Retina (tissue), 1 donor: ENCODE results near the gene CNIH3.

Source experiments
- DNase-seq: peaks from one replicate; pipeline ENCODE4 v3.0.0-alpha.2; 2016

Gene CNIH3

DNA sequence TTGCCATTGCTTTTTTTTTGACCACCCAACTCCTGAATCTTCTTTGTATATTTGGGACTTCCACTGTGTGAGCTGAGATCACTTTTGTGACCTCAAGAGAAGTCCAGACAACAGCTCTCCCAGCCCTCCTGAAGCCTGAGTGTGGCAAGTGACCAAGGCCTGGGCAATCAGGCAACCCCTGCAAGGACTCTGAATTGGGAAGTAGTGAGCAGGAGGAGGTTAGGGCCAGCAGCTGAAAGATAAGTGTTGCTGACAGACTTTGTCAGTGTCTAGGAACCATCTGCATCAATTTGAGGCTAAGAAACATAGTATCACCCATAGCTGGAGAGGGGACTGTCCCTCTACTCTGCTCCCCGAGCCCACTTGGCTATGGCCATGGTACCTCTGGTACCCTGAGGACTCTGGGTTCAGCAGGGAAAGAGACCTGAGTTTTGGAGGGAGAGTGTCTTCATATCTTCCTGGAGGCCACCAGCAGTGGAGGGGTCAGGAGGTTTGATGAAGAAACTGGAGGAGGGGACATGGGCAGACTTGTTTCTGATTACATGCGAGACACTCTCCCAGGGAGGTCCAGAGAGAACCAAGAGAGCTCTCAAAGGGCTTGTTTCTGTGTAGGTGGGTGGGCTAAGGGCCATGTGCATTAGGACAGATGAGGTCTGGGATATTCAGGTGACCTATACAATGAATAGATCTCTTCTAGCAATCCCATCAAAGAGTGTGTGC, 166.3 kb downstream of the CNIH3 start:
- DNase-seq = no peak

DNA sequence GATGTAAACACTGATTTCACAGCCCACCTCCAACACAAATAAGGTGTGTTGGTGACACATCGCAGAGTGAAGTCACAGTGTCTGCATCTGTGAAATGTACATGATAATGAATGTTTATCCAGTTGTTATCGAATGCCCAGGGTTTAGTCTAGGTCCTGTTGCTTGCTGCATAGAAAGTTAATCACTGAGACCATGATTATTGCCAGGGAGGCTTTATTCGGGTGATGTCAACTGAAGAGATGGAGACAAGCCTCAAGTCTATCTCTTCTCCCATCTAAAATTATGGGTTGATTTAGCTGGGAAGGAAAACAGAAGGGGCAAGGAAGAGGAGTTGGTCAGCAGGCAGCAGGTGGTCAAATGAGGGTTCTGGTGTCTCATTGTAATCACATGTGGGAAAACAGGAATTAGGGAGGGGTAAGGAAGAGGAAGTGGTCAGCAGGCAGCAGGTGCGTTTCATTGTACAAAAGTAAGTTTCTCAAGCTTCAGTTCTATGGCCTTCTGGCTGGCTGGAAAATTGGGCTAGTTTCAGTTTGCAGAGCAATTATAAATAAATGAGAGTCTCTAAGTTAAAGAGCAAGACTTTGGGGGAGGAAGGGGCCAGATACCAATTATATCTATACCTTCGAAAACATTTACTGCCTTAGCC, 167.0 kb downstream of the CNIH3 start:
- DNase-seq = no peak

DNA sequence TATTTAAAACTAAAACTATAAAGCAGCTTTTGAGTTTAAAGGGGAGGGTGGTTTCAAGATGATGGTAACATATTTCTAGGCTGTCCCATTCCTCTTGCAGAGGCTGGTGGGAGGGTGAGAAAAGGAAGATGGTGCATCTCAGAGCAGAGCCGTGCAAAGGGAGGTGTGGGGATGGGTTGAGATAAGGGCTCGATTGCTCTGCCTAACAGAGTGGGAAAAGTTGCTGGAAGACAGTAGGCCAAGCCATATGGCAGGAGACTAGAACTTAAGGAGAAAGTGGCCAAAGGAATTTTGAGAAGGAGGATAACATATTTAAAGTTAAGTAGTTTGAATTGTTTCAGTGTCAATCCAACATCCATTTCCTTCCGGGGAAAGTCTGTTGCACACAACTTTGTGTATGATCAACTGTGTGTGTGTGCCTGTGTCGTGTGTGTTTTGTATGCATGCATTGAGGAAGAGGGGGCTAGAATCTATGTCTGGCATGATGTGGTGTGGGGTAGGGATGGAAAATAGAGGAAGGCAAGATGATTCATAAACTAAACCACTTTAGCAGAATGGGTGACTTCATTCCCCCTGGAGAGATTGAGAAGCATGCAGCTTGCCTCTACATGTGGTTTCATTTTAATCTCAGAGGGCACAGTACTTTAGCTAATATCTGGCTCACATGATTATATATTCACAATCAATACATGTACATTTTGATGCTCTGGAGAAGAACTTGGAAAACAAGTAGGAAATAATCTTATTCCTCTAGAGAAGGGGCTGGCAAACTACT, 168.3 kb downstream of the CNIH3 start:
- no peak for DNase-seq

DNA sequence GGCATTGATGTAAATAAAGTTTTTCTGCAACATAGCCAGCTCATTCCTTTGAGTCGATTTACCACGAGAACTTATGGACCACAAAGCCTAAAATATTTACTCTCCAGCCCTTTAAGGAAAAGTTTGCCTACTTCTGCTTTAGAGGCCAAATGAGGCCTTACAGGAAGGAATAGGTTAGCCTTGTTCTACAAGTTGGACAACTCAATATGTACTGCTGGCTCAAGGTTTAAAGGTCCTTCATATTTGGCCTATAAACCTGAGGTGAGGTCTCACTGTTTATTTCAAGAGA, 168.9 kb downstream of the CNIH3 start:
- DNase-seq = no peak

DNA sequence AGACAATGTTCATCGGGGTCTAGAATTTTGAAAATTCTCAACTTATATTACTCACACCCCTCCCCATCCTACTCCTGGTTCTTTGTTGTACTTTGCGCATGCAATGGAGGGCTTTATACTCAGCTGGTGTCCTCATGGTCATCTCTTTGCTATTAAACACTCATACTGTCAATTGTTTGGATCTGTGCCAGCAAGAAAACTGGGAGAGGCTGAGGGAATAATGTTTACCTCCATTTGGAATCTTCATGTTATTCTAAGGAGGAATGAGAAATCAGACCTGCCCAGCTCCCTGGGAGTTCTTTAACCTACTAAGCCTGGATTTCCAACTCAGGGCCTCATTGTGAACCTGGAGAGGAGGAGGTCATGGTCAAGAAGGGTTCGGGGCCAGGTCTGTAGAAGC, 169.5 kb downstream of the CNIH3 start:
- no peak for DNase-seq

DNA sequence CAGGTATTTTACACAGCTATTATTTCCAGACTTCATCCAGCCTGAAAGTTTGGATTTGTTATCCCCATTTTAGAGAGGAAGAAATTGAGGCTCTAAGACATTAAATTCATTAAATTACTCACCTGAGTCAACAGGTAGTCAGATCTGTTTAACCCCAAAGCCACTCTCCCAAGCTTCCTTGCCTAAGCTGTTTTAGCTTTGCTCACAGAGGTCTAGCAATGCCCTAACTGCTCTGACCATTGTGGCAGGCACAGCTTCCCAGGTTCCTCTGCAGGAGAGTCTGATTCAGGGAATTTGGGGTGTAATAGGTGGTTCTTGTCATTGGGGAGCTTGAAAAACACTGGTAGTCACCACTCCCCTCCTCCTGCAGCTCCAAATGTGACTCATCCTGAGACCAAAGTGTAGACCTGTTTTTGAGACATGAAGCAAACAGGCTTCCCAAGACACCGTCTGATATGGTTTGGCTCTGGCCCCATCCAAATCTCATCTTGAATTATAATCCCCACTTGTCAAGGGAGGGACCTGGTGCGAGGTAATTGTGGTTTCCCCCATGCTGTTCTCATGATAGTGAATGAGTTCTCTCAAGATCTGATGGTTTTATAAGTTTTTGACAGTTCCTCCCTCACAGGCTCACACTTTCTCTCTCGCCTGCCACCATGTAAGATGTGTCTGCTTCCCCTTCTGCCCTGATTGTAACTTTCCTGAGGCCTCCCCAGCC, 170.6 kb downstream of the CNIH3 start:
- no peak for DNase-seq

DNA sequence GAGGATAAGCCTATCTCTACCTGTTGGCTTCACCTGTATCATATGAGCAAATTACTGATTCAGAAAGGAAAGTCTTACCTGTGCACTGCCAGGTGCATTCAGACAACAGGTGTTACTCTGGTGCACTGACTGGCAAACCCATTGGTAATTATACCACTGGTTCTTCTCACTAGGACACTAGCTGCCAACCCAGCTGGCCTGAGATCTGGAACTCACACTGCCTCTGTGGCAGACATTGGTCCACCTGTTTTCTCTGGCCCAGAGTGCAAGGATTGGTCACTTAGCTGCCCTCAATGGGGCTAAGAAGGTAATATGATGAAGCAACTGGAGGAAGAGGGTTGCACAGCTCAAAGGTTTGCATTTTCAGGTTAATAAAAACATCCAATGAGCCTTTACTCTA, 173.2 kb downstream of the CNIH3 start:
- no peak for DNase-seq
